Panc1 (cell line): ENCODE results near the gene F13B. TPM values are rescaled to one million over a fixed set of nuclear protein-coding genes. Genes with fewer than 3 reads are reported as not detected.
"Not testable (repeated sequence)": the region's sequence is repeated elsewhere in the genome, so short reads cannot be mapped to it uniquely, and the experiment has no call there.

ENCODE experiments used
- ATAC-seq: fragments of 200-7000 bp; cut with Tn5 transposase; 2 replicates; pipeline ENCODE4 v1.9.1; 2020; ENCODE audit warnings: mild to moderate bottlenecking, moderate library complexity
- BruUV-seq: library from RNA; stranded (reverse); fragments of 400-500 nt; replicated peaks from 2 replicates; lab custom pipeline; 2021; lab: Mats Ljungman, UMichigan
- CTCF ChIA-PET: fragments of 300-600 bp; sonication (Branson Sonifier 250); formaldehyde crosslinking; loops from one replicate; lab custom pipeline; 2022; ENCODE audit warnings: antibody characterized with exemption; lab: Charles Lee
- POLR2A ChIA-PET: fragments of 300-600 bp; sonication (Branson Sonifier 250); formaldehyde crosslinking; loops from one replicate; lab custom pipeline; 2022; ENCODE audit warnings: antibody characterized with exemption; lab: Charles Lee
- DNase-seq: peaks from one replicate; pipeline ENCODE4 v3.0.0-alpha.2; 2010; ENCODE audit warnings: low read depth, low spot score
- H3K27ac ChIP-seq: 2 replicates; pipeline ENCODE4 v1.5.1; 2011; ENCODE audit warnings: mild to moderate bottlenecking, low read length, inconsistent platforms
- H3K27me3 ChIP-seq: fragments of 200-500 bp; sonication (Bioruptor generic); 2 replicates; pipeline ENCODE4 v1.6.0; 2014; ENCODE audit warnings: low read length, inconsistent platforms; ENCODE audit not compliant: control insufficient read depth, insufficient read depth
- H3K36me3 ChIP-seq: fragments of 200-500 bp; sonication (Bioruptor generic); 2 replicates; pipeline ENCODE4 v1.5.1; 2014; ENCODE audit warnings: inconsistent platforms, mild to moderate bottlenecking, low read length, moderate library complexity; ENCODE audit not compliant: control insufficient read depth, insufficient read depth
- H3K4me1 ChIP-seq: 2 replicates; pipeline ENCODE4 v1.5.1; 2011; ENCODE audit warnings: inconsistent platforms, mild to moderate bottlenecking, low read length, moderate library complexity; ENCODE audit not compliant: control insufficient read depth, insufficient read depth
- H3K4me3 ChIP-seq, 2 experiments: 2 replicates each; pipeline ENCODE4 v1.5.1; 2011 to 2012; ENCODE audit warnings: low read depth in 2 of 2, low read length in 2 of 2, mild to moderate bottlenecking in 2 of 2, inconsistent platforms in 1 of 2, moderate library complexity in 1 of 2
- H3K9me3 ChIP-seq: fragments of 200-500 bp; sonication (Bioruptor generic); 2 replicates; pipeline ENCODE4 v1.5.1; 2014; ENCODE audit warnings: low read depth, mild to moderate bottlenecking, inconsistent platforms, low read length, moderate library complexity; ENCODE audit not compliant: control insufficient read depth, insufficient read depth
- POLR2AphosphoS5 ChIP-seq: IDR thresholded peaks from 2 replicates; pipeline ENCODE4 v1.6.1; 2012; ENCODE audit warnings: mild to moderate bottlenecking, low read depth, low read length, moderate library complexity
- SIN3A ChIP-seq: IDR thresholded peaks from 2 replicates; pipeline ENCODE4 v1.6.1; 2012; ENCODE audit warnings: low read depth, mild to moderate bottlenecking, low read length, moderate library complexity, borderline replicate concordance; ENCODE audit not compliant: insufficient read depth
- TCF7L2 ChIP-seq: IDR thresholded peaks from 2 replicates; pipeline ENCODE4 v1.6.1; 2011; ENCODE audit warnings: mild to moderate bottlenecking, low read depth, low read length, inconsistent platforms
- in situ Hi-C: cut with HindIII; loops from 2 replicates; pipeline ENCODE4 v1.10.0; 2016; ENCODE audit warnings: low sequenced_read_pairs, low pct_unique_long_range_greater_than_20kb
- intact Hi-C: fragments of 100-400 bp; cut with micrococcal nuclease; formaldehyde crosslinking; loops from one replicate; pipeline ENCODE4 v1.10.0; 2022; ENCODE audit not compliant: unreplicated experiment
- total RNA-seq: library from RNA; stranded (reverse); gene quantifications from one replicate; pipeline ENCODE4 v1.2.1, GENCODE V29; 2021; ENCODE audit not compliant: unreplicated experiment
- TF ChIP-seq, protein P1 (sequence below): fragments of 450-650 bp; IDR thresholded peaks from 2 replicates; pipeline ENCODE4 v1.5.1; 2017; ENCODE audit warnings: mild to moderate bottlenecking
- TF ChIP-seq, protein P2 (sequence below), 2 experiments: IDR thresholded peaks; 2 replicates each; pipeline ENCODE4 v1.6.1; 2011 to 2012; ENCODE audit warnings: low read depth in 2 of 2, control low read depth in 1 of 2, low read length in 1 of 2, mild to moderate bottlenecking in 1 of 2, moderate library complexity in 1 of 2; ENCODE audit not compliant: insufficient read depth in 1 of 2

F13B gene
- total RNA-seq, 1 experiment from 2014 or later: not detected

DNA sequence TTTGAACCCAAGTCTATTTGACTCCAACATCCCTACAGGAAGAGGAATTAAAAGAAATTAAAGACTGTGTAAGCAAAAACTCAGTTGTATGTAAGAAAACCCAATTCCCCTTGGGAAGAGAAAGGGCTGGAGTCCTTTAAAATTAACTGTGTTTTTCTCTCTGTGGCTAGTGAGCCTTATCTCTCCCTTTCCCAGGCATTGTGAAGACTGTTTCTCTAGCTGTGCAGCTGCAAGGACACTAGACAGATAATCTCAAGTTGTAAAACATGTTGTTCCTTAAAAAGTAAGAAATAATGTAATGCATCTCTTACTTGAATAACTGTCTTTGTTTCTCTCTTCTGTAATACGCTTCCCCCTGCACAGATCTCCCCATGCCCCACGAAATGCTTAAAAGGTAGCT is 29.9 kb upstream of the F13B start:
- H3K4me1 ChIP-seq, POLR2A ChIA-PET, H3K27me3 ChIP-seq, H3K27ac ChIP-seq, CTCF ChIA-PET, DNase-seq, BruUV-seq, intact Hi-C loops, in situ Hi-C loops, H3K9me3 ChIP-seq, ATAC-seq, H3K4me3 ChIP-seq, H3K36me3 ChIP-seq: not testable (repeated sequence)

DNA sequence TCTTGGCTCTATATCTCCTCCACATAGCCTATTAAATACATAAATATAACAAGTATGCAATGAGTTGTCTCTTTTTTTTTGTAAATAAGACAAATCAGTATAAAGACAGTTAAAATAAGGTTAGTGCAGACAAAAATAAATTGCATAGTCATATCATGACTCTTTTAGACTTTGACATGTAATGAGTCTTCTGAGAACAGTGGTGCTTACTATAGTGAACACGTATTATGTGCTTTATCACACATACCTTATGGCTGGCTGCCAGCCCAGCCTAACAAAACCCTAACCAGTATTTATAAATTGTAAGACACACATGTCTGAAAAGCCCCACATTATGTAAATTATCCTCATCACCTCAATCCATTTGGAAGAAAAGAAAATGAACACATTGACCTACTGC is 29.1 kb upstream of the F13B start:
- H3K9me3 ChIP-seq: no peaks in the 10 kb centered on the region
- ChIA-PET CTCF (no interaction called here), POLR2A (interaction anchor here (0.6 kb wide), 1 partner anchor 1623 kb away, joined by 3 read pairs; no protein-coding TSS in a partner anchor)
- peaks cover 7% of the 10 kb centered on the region; the same call in 1 of the 2 replicates for H3K36me3 ChIP-seq
- ATAC-seq (no peak), DNase-seq (no peak)
- intact Hi-C loops: no loop called here
- BruUV-seq: no TSS peak
- in situ Hi-C loops: no loop called here
- H3K4me3 ChIP-seq: no peak overlapping the region
- TF ChIP-seq, protein P1, sequence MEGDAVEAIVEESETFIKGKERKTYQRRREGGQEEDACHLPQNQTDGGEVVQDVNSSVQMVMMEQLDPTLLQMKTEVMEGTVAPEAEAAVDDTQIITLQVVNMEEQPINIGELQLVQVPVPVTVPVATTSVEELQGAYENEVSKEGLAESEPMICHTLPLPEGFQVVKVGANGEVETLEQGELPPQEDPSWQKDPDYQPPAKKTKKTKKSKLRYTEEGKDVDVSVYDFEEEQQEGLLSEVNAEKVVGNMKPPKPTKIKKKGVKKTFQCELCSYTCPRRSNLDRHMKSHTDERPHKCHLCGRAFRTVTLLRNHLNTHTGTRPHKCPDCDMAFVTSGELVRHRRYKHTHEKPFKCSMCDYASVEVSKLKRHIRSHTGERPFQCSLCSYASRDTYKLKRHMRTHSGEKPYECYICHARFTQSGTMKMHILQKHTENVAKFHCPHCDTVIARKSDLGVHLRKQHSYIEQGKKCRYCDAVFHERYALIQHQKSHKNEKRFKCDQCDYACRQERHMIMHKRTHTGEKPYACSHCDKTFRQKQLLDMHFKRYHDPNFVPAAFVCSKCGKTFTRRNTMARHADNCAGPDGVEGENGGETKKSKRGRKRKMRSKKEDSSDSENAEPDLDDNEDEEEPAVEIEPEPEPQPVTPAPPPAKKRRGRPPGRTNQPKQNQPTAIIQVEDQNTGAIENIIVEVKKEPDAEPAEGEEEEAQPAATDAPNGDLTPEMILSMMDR: no peak
- TF ChIP-seq TCF7L2: no peak
- TF ChIP-seq, protein P2, sequence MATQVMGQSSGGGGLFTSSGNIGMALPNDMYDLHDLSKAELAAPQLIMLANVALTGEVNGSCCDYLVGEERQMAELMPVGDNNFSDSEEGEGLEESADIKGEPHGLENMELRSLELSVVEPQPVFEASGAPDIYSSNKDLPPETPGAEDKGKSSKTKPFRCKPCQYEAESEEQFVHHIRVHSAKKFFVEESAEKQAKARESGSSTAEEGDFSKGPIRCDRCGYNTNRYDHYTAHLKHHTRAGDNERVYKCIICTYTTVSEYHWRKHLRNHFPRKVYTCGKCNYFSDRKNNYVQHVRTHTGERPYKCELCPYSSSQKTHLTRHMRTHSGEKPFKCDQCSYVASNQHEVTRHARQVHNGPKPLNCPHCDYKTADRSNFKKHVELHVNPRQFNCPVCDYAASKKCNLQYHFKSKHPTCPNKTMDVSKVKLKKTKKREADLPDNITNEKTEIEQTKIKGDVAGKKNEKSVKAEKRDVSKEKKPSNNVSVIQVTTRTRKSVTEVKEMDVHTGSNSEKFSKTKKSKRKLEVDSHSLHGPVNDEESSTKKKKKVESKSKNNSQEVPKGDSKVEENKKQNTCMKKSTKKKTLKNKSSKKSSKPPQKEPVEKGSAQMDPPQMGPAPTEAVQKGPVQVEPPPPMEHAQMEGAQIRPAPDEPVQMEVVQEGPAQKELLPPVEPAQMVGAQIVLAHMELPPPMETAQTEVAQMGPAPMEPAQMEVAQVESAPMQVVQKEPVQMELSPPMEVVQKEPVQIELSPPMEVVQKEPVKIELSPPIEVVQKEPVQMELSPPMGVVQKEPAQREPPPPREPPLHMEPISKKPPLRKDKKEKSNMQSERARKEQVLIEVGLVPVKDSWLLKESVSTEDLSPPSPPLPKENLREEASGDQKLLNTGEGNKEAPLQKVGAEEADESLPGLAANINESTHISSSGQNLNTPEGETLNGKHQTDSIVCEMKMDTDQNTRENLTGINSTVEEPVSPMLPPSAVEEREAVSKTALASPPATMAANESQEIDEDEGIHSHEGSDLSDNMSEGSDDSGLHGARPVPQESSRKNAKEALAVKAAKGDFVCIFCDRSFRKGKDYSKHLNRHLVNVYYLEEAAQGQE (IDR thresholded peaks at IDR 0.05; ENCODE audit: insufficient read depth in 1 of 2, low read depth in 2 of 2, low read length in 1 of 2): no peak
- no peak for TF ChIP-seq SIN3A
- no peak for TF ChIP-seq POLR2AphosphoS5
- no peaks in the 10 kb centered on the region for H3K4me1 ChIP-seq
- no peak overlapping the region for H3K27ac ChIP-seq
- H3K27me3 ChIP-seq: no peaks in the 10 kb centered on the region

DNA sequence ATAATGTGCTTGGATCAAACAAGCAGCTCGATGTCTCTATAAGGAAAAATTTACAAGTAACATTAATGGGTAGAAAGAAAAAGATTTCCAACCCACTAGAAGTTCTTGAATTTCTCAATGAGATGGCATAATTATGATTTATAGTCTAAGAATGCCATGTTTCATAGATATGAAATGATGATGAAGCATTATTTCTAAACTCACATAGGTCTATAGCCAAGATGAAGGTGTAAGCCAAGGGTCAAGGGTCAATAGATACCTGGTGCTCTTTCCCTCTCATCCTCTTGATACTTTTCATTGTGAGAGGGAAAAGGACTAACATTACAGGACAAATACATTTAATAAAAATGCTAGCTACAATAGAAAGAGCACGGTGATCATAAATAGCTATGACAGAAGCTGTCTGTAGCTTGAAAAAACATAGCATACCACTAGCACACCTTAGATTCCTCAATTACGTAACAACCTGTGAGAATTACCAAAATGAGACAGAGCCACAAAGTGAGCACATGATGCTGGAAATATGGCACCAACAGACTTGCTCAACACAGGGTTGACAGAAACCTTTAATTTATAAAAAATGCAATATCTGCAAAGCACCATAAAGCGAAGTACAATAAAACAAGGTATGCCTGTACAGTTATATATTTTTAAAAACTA is 26.3 kb upstream of the F13B start:
- Histone ChIP-seq H3K36me3 (peaks cover 20% of the 10 kb centered on the region; the same call in 1 of the 2 replicates), H3K27me3 (no peaks in the 10 kb centered on the region), H3K9me3 (no peaks in the 10 kb centered on the region), H3K4me3 (no peak overlapping the region), H3K27ac (no peak overlapping the region), H3K4me1 (no peaks in the 10 kb centered on the region)
- in situ Hi-C loops (no loop called here), intact Hi-C loops (no loop called here)
- TF ChIP-seq, protein P2 (IDR thresholded peaks at IDR 0.05; ENCODE audit: insufficient read depth in 1 of 2, low read depth in 2 of 2, low read length in 1 of 2): no peak
- TF ChIP-seq POLR2AphosphoS5: no peak
- TF ChIP-seq TCF7L2: no peak
- TF ChIP-seq SIN3A: no peak
- TF ChIP-seq, protein P1: no peak
- ChIA-PET CTCF (no interaction called here), POLR2A (no interaction called here)
- DNase-seq (no peak), ATAC-seq (no peak)
- BruUV-seq: no TSS peak
